GM10248 (cell line): ENCODE data around the gene POLD2.

ENCODE experiments used
- CTCF ChIA-PET: fragments of 300-600 bp; sonication (Branson Sonifier 250); formaldehyde crosslinking; extraction: SDS; loops from one replicate; lab custom pipeline; 2021; ENCODE audit warnings: antibody characterized with exemption; lab: Yijun Ruan, JAX
- POLR2A ChIA-PET: fragments of 350-650 bp; sonication (Branson Sonifier 250); formaldehyde crosslinking; extraction: SDS; loops from one replicate; lab custom pipeline; 2020; ENCODE audit warnings: antibody characterized with exemption; lab: Yijun Ruan, JAX
- DNase-seq: peaks from one replicate; pipeline ENCODE4 v3.0.0; 2012; ENCODE audit errors: extremely low spot score
- TF ChIP-seq, protein P1 (sequence below): IDR thresholded peaks from 2 replicates; pipeline ENCODE4 v1.5.1; 2012; ENCODE audit warnings: mild to moderate bottlenecking, low read depth; ENCODE audit errors: extremely low read depth, missing control alignments, control extremely low read depth

The POLD2 gene

DNA sequence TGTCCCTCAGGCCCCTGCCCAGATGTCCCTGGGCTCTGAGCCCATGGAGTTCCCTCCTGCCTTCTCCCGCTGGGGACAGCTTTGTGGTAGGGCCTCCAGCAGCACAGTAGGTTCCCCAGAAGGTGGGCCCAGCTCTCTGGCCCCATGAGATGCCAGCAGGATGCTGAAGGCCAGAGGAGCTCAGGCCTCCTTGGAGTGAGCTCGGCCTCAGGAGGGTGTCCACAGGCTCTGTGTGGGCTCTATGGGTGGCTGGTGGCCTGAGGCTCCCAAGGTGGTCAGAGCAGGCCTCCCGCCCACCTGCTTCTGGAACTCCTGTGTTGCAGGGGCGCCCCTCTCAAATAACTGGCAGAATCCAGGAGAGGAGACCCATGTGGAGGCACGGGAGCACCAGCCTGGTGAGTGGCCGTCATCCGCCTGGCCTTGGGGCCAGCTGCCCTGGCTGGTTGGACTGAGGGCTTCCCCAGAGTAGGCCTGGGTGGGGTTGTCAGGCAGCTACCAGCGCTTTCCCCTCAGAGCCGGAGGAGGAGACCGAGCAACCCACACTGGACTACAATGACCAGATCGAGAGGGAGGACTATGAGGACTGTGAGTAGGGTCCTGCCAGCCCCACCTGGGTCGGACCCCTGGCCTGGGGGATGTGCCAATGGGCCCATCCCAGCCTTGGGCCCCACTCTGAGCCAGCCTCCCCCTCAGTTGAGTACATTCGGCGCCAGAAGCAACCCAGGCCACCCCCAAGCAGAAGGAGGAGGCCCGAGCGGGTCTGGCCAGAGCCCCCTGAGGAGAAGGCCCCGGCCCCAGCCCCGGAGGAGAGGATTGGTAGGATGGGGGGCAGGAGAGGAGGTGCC lies 16.0 kb downstream of the POLD2 start:
- CTCF ChIA-PET: interaction anchor here (0.8 to 1.2 kb wide), 4 partner anchors 9 to 22 kb away, joined by 3 read pairs; no protein-coding TSS in a partner anchor
- TF ChIP-seq, protein P1, sequence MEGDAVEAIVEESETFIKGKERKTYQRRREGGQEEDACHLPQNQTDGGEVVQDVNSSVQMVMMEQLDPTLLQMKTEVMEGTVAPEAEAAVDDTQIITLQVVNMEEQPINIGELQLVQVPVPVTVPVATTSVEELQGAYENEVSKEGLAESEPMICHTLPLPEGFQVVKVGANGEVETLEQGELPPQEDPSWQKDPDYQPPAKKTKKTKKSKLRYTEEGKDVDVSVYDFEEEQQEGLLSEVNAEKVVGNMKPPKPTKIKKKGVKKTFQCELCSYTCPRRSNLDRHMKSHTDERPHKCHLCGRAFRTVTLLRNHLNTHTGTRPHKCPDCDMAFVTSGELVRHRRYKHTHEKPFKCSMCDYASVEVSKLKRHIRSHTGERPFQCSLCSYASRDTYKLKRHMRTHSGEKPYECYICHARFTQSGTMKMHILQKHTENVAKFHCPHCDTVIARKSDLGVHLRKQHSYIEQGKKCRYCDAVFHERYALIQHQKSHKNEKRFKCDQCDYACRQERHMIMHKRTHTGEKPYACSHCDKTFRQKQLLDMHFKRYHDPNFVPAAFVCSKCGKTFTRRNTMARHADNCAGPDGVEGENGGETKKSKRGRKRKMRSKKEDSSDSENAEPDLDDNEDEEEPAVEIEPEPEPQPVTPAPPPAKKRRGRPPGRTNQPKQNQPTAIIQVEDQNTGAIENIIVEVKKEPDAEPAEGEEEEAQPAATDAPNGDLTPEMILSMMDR: no peak
- no peak for DNase-seq
- POLR2A ChIA-PET: interaction anchor here (0.5 kb wide), 1 partner anchor 30 kb away, joined by 4 read pairs; no protein-coding TSS in a partner anchor

DNA sequence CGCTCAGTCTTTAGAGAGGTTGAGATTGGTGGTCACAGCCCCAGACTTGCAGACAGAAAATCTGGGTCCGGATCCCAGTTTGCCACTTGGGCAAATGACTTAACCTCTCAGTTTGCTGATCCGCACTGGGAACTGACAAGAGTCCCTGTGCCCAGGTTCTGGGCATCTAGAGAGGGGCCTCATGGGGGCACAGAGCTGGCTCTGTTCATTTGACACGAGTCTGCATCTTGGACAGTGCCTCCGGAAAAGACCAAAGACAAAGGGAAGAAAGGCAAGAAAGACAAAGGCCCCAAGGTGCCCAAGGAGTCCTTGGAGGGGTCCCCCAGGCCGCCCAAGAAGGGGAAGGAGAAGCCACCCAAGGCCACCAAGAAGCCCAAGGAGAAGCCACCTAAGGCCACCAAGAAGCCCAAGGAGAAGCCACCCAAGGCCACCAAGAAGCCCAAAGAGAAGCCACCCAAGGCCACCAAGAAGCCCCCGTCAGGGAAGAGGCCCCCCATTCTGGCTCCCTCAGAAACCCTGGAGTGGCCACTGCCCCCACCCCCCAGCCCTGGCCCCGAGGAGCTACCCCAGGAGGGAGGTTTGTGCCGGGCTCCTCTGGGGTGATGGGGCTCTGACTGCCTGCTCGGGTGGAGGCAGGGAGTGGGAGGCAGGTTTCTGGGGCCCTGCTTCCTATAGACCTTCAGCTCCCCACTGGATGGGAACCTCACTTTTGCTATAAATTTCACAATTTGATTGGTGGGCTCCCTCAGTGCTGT lies 16.9 kb downstream of the POLD2 start:
- ChIA-PET CTCF (interaction anchor here (0.8 to 1.5 kb wide), 6 partner anchors 8 to 21 kb away, joined by 3 to 4 read pairs (median 3); no protein-coding TSS in a partner anchor), POLR2A (interaction anchor here (0.5 kb wide), 1 partner anchor 31 kb away, joined by 4 read pairs; no protein-coding TSS in a partner anchor)
- no peak for DNase-seq
- TF ChIP-seq, protein P1: no peak

DNA sequence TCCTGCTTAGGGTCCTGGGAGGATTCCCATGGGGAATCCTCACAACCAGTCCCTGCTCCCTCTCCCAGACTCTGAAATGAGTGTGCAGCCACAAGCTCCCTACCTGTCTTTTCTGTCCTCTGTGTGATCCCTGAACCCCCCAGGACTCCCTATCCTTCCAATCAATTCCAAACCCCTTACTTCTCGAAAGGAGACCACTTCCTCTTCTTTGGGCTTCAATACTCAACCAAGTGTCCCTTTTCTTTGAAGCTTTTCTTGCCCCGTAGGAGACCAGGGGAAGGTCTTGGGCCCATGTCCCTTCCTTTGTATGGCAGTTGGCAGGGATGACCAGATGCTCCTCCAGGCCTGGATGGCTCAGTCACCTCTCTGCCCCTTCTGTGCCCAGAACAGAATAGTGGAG lies 17.5 kb downstream of the POLD2 start:
- ChIA-PET POLR2A (no interaction called here), CTCF (interaction anchor here (1.2 to 1.5 kb wide), 2 partner anchors 10 to 15 kb away, joined by 3 to 4 read pairs; no protein-coding TSS in a partner anchor)
- DNase-seq: no peak
- TF ChIP-seq, protein P1: no peak

DNA sequence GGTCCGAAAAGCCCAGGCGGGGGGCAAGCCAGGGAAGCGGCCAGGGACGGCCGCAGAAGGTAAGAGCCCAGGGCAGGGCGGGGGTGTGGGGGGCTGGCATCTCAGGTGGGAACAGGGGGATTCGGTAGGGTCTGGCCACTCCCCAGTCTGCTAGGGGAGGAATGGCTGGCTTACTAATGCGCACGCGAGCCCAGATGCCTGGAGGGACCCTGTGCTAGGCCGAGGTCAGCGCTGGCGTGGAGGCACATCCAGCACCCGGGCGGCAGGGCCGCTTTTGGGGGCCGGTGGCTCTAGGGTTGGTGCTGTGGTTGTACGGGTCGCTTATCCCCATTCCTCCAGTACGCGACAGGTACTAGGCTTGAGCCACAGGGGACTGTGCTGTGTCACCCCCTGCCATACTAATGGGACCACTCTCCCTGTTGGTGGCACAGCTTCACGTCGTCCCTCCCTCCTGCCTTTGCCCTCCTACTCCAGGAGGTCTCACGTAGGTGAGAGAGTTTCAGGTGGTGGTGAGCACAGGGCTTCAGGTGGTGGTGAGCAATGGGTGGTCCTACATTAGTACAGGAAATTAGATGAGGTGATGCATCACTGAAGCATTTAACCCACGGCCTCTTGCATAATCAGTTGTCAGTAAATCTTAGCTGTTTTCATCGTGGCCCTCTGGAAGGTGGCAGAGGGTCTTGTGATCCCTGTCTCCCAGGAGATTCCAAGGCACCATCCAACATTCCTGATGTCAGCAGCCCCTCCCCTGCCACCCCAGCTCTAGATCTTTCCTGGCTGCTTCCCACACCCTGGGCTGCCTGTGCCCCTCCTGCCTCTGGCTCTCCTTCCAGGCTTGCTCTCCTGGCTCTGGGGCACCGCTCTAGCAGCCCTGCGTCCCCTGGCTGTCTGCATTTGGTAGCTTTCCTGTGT lies 18.2 kb downstream of the POLD2 start:
- POLR2A ChIA-PET: no interaction called here
- TF ChIP-seq, protein P1: no peak
- no peak for DNase-seq
- CTCF ChIA-PET: interaction anchor here (1.2 to 1.5 kb wide), 2 partner anchors 11 to 14 kb away, joined by 3 to 4 read pairs; no protein-coding TSS in a partner anchor

DNA sequence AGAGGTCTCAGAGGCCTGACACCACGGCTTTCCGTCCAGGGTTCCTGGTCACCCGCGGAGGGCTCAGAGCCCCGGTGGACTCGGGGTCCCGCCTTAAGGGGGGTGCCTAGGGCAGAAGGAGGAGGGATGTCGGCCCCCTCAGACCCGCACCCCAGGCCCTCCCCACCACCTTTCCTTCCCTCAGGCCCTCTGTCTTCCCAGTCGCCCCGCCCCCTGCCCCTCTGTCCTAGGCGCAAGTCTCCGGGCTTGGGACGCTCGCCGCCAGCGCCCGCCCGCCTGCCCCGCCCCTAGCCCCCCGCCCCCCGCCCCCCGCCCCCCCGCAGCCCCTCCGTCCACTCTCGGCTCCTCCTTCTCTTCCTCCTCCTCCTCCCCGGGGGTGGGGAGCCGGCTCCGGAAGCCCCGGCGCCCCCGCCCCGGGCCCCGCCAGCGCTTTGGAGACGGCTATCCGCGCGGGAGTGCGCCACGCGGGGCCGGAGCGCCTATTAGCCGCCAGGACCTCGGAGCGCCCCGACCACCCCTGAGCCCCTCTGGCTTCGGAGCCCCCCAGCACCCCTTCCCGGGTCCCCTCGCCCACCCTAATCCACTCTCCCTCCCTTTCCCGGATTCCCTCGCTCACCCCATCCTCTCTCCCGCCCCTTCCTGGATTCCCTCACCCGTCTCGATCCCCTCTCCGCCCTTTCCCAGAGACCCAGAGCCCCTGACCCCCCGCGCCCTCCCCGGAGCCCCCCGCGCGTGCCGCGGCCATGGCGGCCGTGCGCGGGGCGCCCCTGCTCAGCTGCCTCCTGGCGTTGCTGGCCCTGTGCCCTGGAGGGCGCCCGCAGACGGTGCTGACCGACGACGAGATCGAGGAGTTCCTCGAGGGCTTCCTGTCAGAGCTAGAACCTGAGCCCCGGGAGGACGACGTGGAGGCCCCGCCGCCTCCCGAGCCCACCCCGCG lies 19.2 kb downstream of the POLD2 start, which contains the start of gene AEBP1:
AEBP1 (plus strand) TSS at position 423 of the 937 bp plus-strand sequence; CDS start at position 744, 321 bp downstream.
- peak; percentile 62 for DNase-seq
- CTCF ChIA-PET: interaction anchor here (1.5 kb wide), 1 partner anchor 13 kb away, joined by 3 read pairs; no protein-coding TSS in a partner anchor
- TF ChIP-seq, protein P1: peak; percentile 31
- POLR2A ChIA-PET: no interaction called here
